ENCODE results near the gene USP35.

Gene USP35

GRCh38 chr11:78241475-78241874 is 52.8 kb downstream of the USP35 start:
- no peak for DNase-seq

GRCh38 chr11:78244080-78244479 is 55.4 kb downstream of the USP35 start:
- DNase-seq: no peak

- no peak for DNase-seq
Measured at GRCh38 chr11:78244546-78245255, 56.0 kb downstream of the USP35 start.

- no peak for DNase-seq
Measured at GRCh38 chr11:78248191-78248590, 59.5 kb downstream of the USP35 start.

GRCh38 chr11:78248903-78249302 is 60.2 kb downstream of the USP35 start:
- no peak for DNase-seq

- no peak for DNase-seq
Measured at GRCh38 chr11:78250099-78250498, 61.4 kb downstream of the USP35 start.

GRCh38 chr11:78251083-78251775 is 62.5 kb downstream of the USP35 start:
- no peak for DNase-seq

- DNase-seq: no peak
Measured at GRCh38 chr11:78253797-78254196, 65.1 kb downstream of the USP35 start.

GRCh38 chr11:78254268-78254667 is 65.5 kb downstream of the USP35 start:
- no peak for DNase-seq

- DNase-seq: no peak
Measured at GRCh38 chr11:78255919-78256318, 67.2 kb downstream of the USP35 start.

GRCh38 chr11:78256962-78257361 is 68.2 kb downstream of the USP35 start:
- DNase-seq: no peak

- no peak for DNase-seq
Measured at GRCh38 chr11:78257654-78258053, 68.9 kb downstream of the USP35 start.

- DNase-seq: no peak
Measured at GRCh38 chr11:78259777-78260487, 71.2 kb downstream of the USP35 start.

GRCh38 chr11:78261367-78261766 is 72.6 kb downstream of the USP35 start:
- DNase-seq: no peak

- DNase-seq: no peak
Measured at GRCh38 chr11:78261828-78262227, 73.1 kb downstream of the USP35 start.

GRCh38 chr11:78262238-78262637 is 73.5 kb downstream of the USP35 start:
- DNase-seq: no peak

GRCh38 chr11:78262691-78263090 is 74.0 kb downstream of the USP35 start:
- no peak for DNase-seq
